ENCODE results near the gene FARP1.

Gene FARP1

GRCh38 chr13:98141509-98142379, 1.1 kb upstream of the FARP1 start:
- no peak for DNase-seq

GRCh38 chr13:98143157-98143553, 261 bp downstream of the FARP1 start:
- DNase-seq, result no peak

- no peak for DNase-seq
These were observed 720 bp downstream of the FARP1 start for GRCh38 chr13:98143601-98144026.

GRCh38 chr13:98144027-98144741, 1.3 kb downstream of the FARP1 start:
- no peak for DNase-seq

- DNase-seq, result no peak
These were observed 2.0 kb downstream of the FARP1 start for GRCh38 chr13:98144801-98145350.

GRCh38 chr13:98147521-98147920, 4.6 kb downstream of the FARP1 start:
- DNase-seq, result no peak

GRCh38 chr13:98150832-98151479, 8.1 kb downstream of the FARP1 start:
- no peak for DNase-seq

DNA sequence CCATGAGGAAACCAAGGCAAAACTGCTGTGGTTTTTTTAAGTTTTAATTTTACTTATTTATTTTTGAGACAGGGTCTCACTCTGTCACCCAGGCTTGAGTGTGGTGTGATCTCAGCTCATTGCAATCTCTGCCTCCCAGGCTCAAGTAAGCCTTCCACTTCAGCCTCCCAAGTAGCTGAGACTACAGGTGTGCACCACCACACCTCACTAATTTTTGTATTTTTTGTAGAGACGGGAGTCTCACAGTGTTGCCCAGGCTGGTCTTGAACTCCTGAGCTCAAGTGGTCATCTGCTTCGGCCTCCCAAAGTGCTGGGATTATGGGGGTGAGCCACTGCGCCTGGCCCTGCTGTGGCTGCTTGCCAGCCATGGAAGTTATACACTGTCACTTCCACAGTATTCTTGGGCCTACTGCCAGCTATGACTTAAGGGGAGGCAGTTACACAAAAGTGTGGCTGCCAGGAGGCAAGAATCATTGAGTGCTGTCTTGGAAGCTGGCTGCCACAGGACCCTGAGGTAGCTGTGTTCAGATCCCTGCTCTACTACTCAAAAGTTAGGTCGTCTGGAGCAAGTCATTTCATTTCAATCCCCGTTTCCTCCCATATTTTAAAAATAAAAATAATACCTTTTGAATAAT, 12.7 kb downstream of the FARP1 start:
- DNase-seq, result no peak

- no peak for DNase-seq
These were observed 13.4 kb downstream of the FARP1 start for GRCh38 chr13:98156259-98156658.

- DNase-seq, result no peak
These were observed 14.3 kb downstream of the FARP1 start for GRCh38 chr13:98157188-98157587.

DNA sequence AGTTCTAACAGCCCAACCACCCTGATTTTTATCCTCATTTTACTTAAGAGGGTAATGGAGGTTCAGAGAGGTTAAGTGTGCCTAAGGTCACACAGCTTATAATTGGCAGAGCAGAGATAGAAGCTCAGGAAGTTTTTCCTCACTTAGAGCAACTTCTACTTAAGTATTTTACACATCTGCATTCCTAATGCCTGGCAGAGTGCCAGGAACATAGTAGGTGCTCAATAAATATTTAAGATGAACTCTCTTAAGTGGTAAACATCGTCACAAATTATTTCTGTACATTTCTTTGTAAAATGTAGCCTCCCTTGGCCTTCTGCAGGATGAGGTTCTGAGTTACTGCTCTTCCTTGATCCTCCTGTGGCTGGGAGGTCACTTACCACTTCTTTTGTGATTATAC, 14.7 kb downstream of the FARP1 start:
- no peak for DNase-seq

DNA sequence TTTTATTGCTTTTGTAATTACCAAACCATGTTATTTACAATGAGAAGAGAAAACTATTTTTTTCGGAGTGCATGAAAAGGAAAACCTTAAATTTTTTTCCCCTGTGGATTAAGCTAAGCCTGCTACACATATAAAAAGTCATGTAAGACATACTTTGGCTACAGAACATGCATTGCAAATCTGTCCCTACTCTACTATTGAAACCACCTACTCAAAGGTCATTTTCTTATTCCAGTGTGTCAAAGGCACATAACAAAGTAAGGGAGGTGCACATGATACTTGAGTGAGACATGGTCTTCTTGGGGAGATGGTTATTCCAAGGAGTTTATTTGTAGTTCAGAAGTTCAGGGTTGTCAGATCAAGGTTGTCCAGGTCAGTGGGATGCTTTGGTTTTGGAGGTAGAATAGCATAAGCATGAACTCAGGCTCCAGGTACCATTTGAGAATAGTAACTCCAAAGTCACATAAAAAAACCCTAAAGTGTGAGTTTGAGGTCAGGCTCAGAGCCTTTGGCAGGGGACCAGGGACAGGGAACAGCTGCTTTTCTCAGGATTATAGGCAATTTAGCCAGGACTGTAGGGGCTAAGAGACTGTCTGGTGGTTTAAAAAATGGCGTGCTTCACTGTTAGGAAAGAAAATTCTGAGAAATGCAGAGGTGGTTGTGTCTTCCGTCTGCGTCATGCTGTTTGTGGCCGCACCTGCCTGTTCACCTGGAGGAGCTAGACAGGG, 15.4 kb downstream of the FARP1 start:
- DNase-seq, result no peak

GRCh38 chr13:98162935-98163334, 20.0 kb downstream of the FARP1 start:
- DNase-seq, result no peak

GRCh38 chr13:98169331-98169730, 26.4 kb downstream of the FARP1 start:
- DNase-seq, result no peak

- DNase-seq, result no peak
These were observed 29.2 kb downstream of the FARP1 start for GRCh38 chr13:98171900-98172589.

DNA sequence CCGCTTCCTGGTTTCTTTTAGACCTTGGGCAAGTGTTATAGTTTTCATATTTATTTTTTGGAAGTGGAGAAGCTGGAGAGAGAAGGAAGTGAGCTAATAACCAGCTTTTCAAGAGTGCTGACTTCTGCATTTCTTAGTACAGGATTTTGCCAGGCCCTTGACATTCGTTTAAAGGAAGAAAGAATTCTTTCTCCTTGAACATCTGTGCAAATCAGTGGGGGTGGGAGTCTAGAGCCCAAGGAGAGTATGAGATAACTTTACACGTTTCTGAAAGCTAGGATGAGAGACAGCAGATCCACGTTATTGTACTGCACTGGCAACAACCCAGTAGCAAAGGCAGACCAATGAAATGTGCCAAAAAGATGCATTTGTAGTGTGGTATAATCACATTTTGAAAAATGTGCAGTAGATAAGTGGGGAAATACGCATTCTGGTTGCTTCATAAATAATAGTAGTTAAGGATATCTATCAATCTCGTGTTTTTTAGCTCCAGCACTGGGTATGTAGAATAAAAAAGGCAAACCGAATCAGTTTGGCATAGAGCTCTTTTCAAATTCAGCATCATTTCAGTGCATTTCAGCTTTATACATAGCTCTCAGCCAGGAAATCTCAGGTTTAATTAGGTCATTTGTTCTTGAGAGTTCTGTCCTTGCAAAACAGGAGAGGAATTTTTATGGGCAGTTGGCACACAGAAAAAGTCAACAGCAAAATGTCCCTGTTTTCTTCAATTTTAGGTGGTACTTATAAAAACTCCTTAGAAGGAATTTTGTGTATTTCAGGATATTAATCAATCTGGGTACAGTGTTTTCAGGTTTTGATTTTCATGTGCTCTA, 29.9 kb downstream of the FARP1 start:
- no peak for DNase-seq

DNA sequence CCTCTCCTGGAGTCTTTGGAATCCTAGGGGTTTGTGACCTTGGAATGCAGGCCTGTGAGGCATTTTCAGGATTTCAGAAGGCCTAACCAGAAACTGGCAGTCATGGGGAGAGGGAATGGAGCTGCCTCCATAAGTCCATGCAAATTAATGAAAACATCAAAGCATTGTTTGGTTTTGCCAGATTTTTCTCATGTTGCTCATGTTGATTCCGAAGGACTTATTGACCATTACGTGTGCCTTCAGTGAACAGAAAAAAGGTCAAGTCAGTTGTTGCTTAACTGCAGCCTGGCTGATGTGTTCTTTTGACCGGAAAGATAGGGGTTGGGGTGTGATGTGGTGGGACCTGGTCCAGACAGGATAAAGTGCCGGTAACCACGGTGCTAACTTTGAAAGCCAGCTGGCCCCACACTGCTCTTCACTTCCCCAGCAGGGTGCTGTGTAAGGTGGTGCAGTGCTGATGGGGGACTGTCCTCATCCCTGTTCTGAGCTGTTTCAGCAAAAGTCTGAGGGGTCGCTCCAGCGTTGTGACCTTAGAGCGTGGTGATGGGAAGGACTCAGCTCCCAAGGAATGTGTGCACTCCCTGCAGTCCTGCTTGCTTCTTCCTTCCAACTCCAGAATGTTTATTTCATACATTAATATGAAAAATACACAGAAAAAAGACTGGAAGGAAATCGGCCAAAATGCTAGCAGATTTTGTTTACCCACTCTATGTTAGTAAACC, 30.7 kb downstream of the FARP1 start:
- DNase-seq, result no peak

GRCh38 chr13:98174307-98174706, 31.4 kb downstream of the FARP1 start:
- no peak for DNase-seq

DNA sequence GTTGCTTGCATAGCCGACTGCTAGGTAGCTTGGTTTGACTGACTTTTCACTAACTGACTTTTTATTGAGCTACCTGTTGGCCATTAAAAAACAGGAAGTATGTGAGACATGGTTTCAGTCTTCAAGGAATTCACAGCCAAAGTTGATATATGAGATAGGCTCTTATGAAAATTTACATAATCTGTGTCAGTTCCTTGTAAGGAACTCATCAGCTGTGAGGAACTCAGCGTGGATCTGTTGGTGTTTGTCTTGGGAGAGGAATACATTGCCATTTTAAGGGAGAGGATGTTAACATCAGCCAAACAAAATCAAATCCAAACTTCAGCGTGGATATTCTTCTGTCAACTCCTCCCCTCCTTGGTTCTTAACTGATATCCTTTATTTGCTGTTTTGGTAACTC, 32.1 kb downstream of the FARP1 start:
- DNase-seq, result no peak

DNA sequence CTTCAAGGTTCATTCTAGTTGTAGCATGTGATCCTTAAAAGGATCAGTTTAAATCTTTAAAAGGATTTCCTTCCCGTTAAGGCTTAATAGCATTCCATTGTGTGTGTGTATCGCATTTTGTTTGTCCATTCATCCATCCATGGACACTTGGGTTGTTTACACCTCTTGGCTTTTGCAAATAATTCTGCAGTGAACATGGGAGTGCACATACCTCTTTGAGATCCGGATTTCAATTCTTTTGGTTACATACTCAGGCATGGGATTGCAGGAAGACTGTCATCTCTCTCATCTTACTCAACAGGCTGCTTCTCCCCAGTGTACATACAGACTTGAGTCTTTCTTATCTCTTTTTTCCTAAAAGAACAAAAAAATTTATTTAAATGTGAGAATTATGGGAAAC, 32.9 kb downstream of the FARP1 start:
- no peak for DNase-seq

All from stimulated activated CD4-positive, alpha-beta T cell treated with anti-CD3 and anti-CD28 coated beads, Interleukin-4, amount 100 ng/mL, for 1 hour (primary cell).